Heart left ventricle (tissue), 13 donors: Measurements from ENCODE around the gene C2orf81.

Source experiments
- POLR2A ChIP-seq, 2 donors: fragments of 450-650 bp; IDR thresholded peaks; one replicate each; pipeline ENCODE4 v1.6.1; 2017; ENCODE audit warnings: antibody characterized with exemption in 2 of 2, mild to moderate bottlenecking in 2 of 2, moderate library complexity in 2 of 2
- TF ChIP-seq, protein P1 (sequence below), 12 donors: fragments of 200-600 bp; sonication (generic) in 4 of 12; IDR thresholded peaks; one replicate each; pipeline versions ENCODE4 v1.5.0 to v1.8.0; 2018 to 2022; ENCODE audit warnings: antibody characterized with exemption in 12 of 12, mild to moderate bottlenecking in 5 of 12
- donor health status: ischemic (EF 13 %, LVEDD 7.1; RV severe dilation, severe dysfunction).
- donor health status: DM: no; HTN: yes; CAD: no.
- donor health status: DM: no; HTN: no; CAD: no.
- donor health status: ischemic (EF 25% LVEDD 6.9; RV normal size, moderate dysfunction).
- donor health status: ischemic (EF 25% LVEDD 5.7; RV mildly dilated, moderate dysfunction).
- donor health status: ischemic (EF 35%, LVEDD 5.7; RV mildly dilated, moderate dysfunction).
- donor health status: nonischemic (EF 11% LVEDD 7.7; RV severe dilation, severe dysfunction).
- donor health status: DM: yes; HTN: yes; CAD: no.
- donor health status: PGD.
- donor health status: ischemic (EF 29% LVEDD 5.4; RV normal size, mild dysfunction).
- donor health status: nonischemic (EF 23%, LVEDD 6.1; RV moderate dilation, normal function).

DNA sequence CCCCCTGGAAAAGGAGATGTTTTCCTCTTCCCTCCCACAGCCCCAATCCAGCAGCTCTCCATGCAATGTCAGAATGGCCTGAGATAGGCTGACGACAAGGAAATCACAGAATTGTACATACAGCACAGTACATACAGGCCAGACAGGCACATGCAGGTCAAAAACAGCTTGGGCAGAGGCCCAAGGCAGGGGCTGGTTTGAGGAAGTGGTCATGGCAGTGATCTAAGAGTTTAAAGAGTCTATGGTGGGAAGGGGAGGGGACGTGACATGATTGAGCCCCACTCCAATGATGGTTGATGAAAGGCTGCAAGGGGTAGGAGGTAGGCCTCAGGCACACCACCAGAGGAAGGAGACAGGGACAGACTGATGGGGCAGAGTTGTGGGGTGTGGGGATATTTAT lies 45.6 kb downstream of the C2orf81 start:
- TF ChIP-seq, protein P1, sequence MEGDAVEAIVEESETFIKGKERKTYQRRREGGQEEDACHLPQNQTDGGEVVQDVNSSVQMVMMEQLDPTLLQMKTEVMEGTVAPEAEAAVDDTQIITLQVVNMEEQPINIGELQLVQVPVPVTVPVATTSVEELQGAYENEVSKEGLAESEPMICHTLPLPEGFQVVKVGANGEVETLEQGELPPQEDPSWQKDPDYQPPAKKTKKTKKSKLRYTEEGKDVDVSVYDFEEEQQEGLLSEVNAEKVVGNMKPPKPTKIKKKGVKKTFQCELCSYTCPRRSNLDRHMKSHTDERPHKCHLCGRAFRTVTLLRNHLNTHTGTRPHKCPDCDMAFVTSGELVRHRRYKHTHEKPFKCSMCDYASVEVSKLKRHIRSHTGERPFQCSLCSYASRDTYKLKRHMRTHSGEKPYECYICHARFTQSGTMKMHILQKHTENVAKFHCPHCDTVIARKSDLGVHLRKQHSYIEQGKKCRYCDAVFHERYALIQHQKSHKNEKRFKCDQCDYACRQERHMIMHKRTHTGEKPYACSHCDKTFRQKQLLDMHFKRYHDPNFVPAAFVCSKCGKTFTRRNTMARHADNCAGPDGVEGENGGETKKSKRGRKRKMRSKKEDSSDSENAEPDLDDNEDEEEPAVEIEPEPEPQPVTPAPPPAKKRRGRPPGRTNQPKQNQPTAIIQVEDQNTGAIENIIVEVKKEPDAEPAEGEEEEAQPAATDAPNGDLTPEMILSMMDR (IDR thresholded peaks at IDR 0.05), result no peak
- no peak for TF ChIP-seq POLR2A (IDR thresholded peaks at IDR 0.05)
